ENCODE data around the gene IGF1.

Gene IGF1

GRCh38 chr12:102480406-102480805 is at the start of gene IGF1:
Gene IGF1, minus strand, starts transcription at chr12:102480563. Its CDS starts 182 bp downstream, at chr12:102480381.
- no peaks in the 10 kb centered on the region for H3K36me3 ChIP-seq (ENCODE audit: insufficient read depth, low read length)
- no peaks in the 10 kb centered on the region for H3K27me3 ChIP-seq (ENCODE audit: control insufficient read depth in 1 of 2, insufficient read depth in 2 of 2, low read length in 2 of 2)
- no peaks in the 10 kb centered on the region for H3K9me3 ChIP-seq (ENCODE audit: low read length)
- H3K4me1 ChIP-seq (ENCODE audit: insufficient read depth, low read length): peaks cover 15% of the 10 kb centered on the region
- no peak within 1 kb of the TSS for H3K27ac ChIP-seq (ENCODE audit: low read depth, low read length)
- H3K9ac ChIP-seq (ENCODE audit: low read length): no peak within 1 kb of the TSS
- H3K4me3 ChIP-seq (ENCODE audit: low read depth in 1 of 2, low read length in 2 of 2): peak within 1 kb of the TSS; percentile 11 to 53

GRCh38 chr12:102528111-102528510 is 47.7 kb upstream of the IGF1 start:
- H3K27me3 ChIP-seq (ENCODE audit: control insufficient read depth in 1 of 2, insufficient read depth in 2 of 2, low read length in 2 of 2): no peaks in the 10 kb centered on the region
- no peaks in the 10 kb centered on the region for H3K9me3 ChIP-seq (ENCODE audit: low read length)
- H3K27ac ChIP-seq (ENCODE audit: low read depth, low read length): no peak overlapping the region
- H3K9ac ChIP-seq (ENCODE audit: low read length): no peak overlapping the region
- H3K4me3 ChIP-seq (ENCODE audit: low read depth in 1 of 2, low read length in 2 of 2): no peak overlapping the region
- H3K4me1 ChIP-seq (ENCODE audit: insufficient read depth, low read length): no peaks in the 10 kb centered on the region
- H3K36me3 ChIP-seq (ENCODE audit: insufficient read depth, low read length): no peaks in the 10 kb centered on the region

GRCh38 chr12:102527171-102527720 is 46.9 kb upstream of the IGF1 start:
- H3K36me3 ChIP-seq (ENCODE audit: insufficient read depth, low read length): no peaks in the 10 kb centered on the region
- no peak overlapping the region for H3K4me3 ChIP-seq (ENCODE audit: low read depth in 1 of 2, low read length in 2 of 2)
- no peak overlapping the region for H3K9ac ChIP-seq (ENCODE audit: low read length)
- no peaks in the 10 kb centered on the region for H3K27me3 ChIP-seq (ENCODE audit: control insufficient read depth in 1 of 2, insufficient read depth in 2 of 2, low read length in 2 of 2)
- H3K27ac ChIP-seq (ENCODE audit: low read depth, low read length): no peak overlapping the region
- no peaks in the 10 kb centered on the region for H3K9me3 ChIP-seq (ENCODE audit: low read length)
- no peaks in the 10 kb centered on the region for H3K4me1 ChIP-seq (ENCODE audit: insufficient read depth, low read length)

- H3K4me3 ChIP-seq (ENCODE audit: low read depth in 1 of 2, low read length in 2 of 2): no peak overlapping the region
- no peaks in the 10 kb centered on the region for H3K9me3 ChIP-seq (ENCODE audit: low read length)
- H3K27me3 ChIP-seq (ENCODE audit: control insufficient read depth in 1 of 2, insufficient read depth in 2 of 2, low read length in 2 of 2): no peaks in the 10 kb centered on the region
- H3K27ac ChIP-seq (ENCODE audit: low read depth, low read length): no peak overlapping the region
- H3K4me1 ChIP-seq (ENCODE audit: insufficient read depth, low read length): no peaks in the 10 kb centered on the region
- H3K9ac ChIP-seq (ENCODE audit: low read length): no peak overlapping the region
- no peaks in the 10 kb centered on the region for H3K36me3 ChIP-seq (ENCODE audit: insufficient read depth, low read length)
Measured at GRCh38 chr12:102526656-102527055, 46.3 kb upstream of the IGF1 start.

- no peaks in the 10 kb centered on the region for H3K36me3 ChIP-seq (ENCODE audit: insufficient read depth, low read length)
- H3K9ac ChIP-seq (ENCODE audit: low read length): no peak overlapping the region
- H3K9me3 ChIP-seq (ENCODE audit: low read length): no peaks in the 10 kb centered on the region
- H3K4me3 ChIP-seq (ENCODE audit: low read depth in 1 of 2, low read length in 2 of 2): no peak overlapping the region
- no peak overlapping the region for H3K27ac ChIP-seq (ENCODE audit: low read depth, low read length)
- H3K4me1 ChIP-seq (ENCODE audit: insufficient read depth, low read length): no peaks in the 10 kb centered on the region
- H3K27me3 ChIP-seq (ENCODE audit: control insufficient read depth in 1 of 2, insufficient read depth in 2 of 2, low read length in 2 of 2): no peaks in the 10 kb centered on the region
Measured at GRCh38 chr12:102522768-102523167, 42.4 kb upstream of the IGF1 start.

- no peak overlapping the region for H3K27ac ChIP-seq (ENCODE audit: low read depth, low read length)
- H3K4me1 ChIP-seq (ENCODE audit: insufficient read depth, low read length): no peaks in the 10 kb centered on the region
- H3K9ac ChIP-seq (ENCODE audit: low read length): no peak overlapping the region
- no peaks in the 10 kb centered on the region for H3K27me3 ChIP-seq (ENCODE audit: control insufficient read depth in 1 of 2, insufficient read depth in 2 of 2, low read length in 2 of 2)
- no peaks in the 10 kb centered on the region for H3K36me3 ChIP-seq (ENCODE audit: insufficient read depth, low read length)
- H3K9me3 ChIP-seq (ENCODE audit: low read length): no peaks in the 10 kb centered on the region
- H3K4me3 ChIP-seq (ENCODE audit: low read depth in 1 of 2, low read length in 2 of 2): no peak overlapping the region
Measured at GRCh38 chr12:102521662-102522277, 41.4 kb upstream of the IGF1 start.

- Histone ChIP-seq H3K9ac (ENCODE audit: low read length) (no peak overlapping the region), H3K4me1 (ENCODE audit: insufficient read depth, low read length) (no peaks in the 10 kb centered on the region), H3K27me3 (ENCODE audit: control insufficient read depth in 1 of 2, insufficient read depth in 2 of 2, low read length in 2 of 2) (no peaks in the 10 kb centered on the region), H3K9me3 (ENCODE audit: low read length) (no peaks in the 10 kb centered on the region), H3K27ac (ENCODE audit: low read depth, low read length) (no peak overlapping the region), H3K36me3 (ENCODE audit: insufficient read depth, low read length) (no peaks in the 10 kb centered on the region), H3K4me3 (ENCODE audit: low read depth in 1 of 2, low read length in 2 of 2) (no peak overlapping the region)
Measured at GRCh38 chr12:102518871-102519270, 38.5 kb upstream of the IGF1 start.

GRCh38 chr12:102514696-102515095 is 34.3 kb upstream of the IGF1 start:
- no peak overlapping the region for H3K9ac ChIP-seq (ENCODE audit: low read length)
- no peaks in the 10 kb centered on the region for H3K36me3 ChIP-seq (ENCODE audit: insufficient read depth, low read length)
- no peaks in the 10 kb centered on the region for H3K27me3 ChIP-seq (ENCODE audit: control insufficient read depth in 1 of 2, insufficient read depth in 2 of 2, low read length in 2 of 2)
- H3K4me1 ChIP-seq (ENCODE audit: insufficient read depth, low read length): no peaks in the 10 kb centered on the region
- H3K27ac ChIP-seq (ENCODE audit: low read depth, low read length): no peak overlapping the region
- H3K9me3 ChIP-seq (ENCODE audit: low read length): no peaks in the 10 kb centered on the region
- no peak overlapping the region for H3K4me3 ChIP-seq (ENCODE audit: low read depth in 1 of 2, low read length in 2 of 2)

GRCh38 chr12:102513739-102514138 is 33.4 kb upstream of the IGF1 start:
- Histone ChIP-seq H3K9ac (ENCODE audit: low read length) (no peak overlapping the region), H3K4me1 (ENCODE audit: insufficient read depth, low read length) (no peaks in the 10 kb centered on the region), H3K4me3 (ENCODE audit: low read depth in 1 of 2, low read length in 2 of 2) (no peak overlapping the region), H3K36me3 (ENCODE audit: insufficient read depth, low read length) (no peaks in the 10 kb centered on the region), H3K9me3 (ENCODE audit: low read length) (no peaks in the 10 kb centered on the region), H3K27me3 (ENCODE audit: control insufficient read depth in 1 of 2, insufficient read depth in 2 of 2, low read length in 2 of 2) (no peaks in the 10 kb centered on the region), H3K27ac (ENCODE audit: low read depth, low read length) (no peak overlapping the region)

- Histone ChIP-seq H3K36me3 (ENCODE audit: insufficient read depth, low read length) (no peaks in the 10 kb centered on the region), H3K27ac (ENCODE audit: low read depth, low read length) (no peak overlapping the region), H3K9me3 (ENCODE audit: low read length) (no peaks in the 10 kb centered on the region)
Measured at GRCh38 chr12:102513272-102513671, 32.9 kb upstream of the IGF1 start.

GRCh38 chr12:102512523-102512922 is 32.2 kb upstream of the IGF1 start:
- Histone ChIP-seq H3K9ac (ENCODE audit: low read length) (no peak overlapping the region), H3K4me3 (ENCODE audit: low read depth in 1 of 2, low read length in 2 of 2) (no peak overlapping the region), H3K36me3 (ENCODE audit: insufficient read depth, low read length) (no peaks in the 10 kb centered on the region), H3K9me3 (ENCODE audit: low read length) (no peaks in the 10 kb centered on the region), H3K27me3 (ENCODE audit: control insufficient read depth in 1 of 2, insufficient read depth in 2 of 2, low read length in 2 of 2) (no peaks in the 10 kb centered on the region), H3K27ac (ENCODE audit: low read depth, low read length) (no peak overlapping the region), H3K4me1 (ENCODE audit: insufficient read depth, low read length) (no peaks in the 10 kb centered on the region)

More at GRCh38 chr12:102513272-102513671, 32.9 kb upstream of the IGF1 start:
- H3K4me1 ChIP-seq (ENCODE audit: insufficient read depth, low read length): no peaks in the 10 kb centered on the region
- H3K9ac ChIP-seq (ENCODE audit: low read length): no peak overlapping the region
- no peaks in the 10 kb centered on the region for H3K27me3 ChIP-seq (ENCODE audit: control insufficient read depth in 1 of 2, insufficient read depth in 2 of 2, low read length in 2 of 2)
- H3K4me3 ChIP-seq (ENCODE audit: low read depth in 1 of 2, low read length in 2 of 2): no peak overlapping the region

GRCh38 chr12:102511575-102511974 is 31.2 kb upstream of the IGF1 start:
- Histone ChIP-seq H3K36me3 (ENCODE audit: insufficient read depth, low read length) (no peaks in the 10 kb centered on the region), H3K9me3 (ENCODE audit: low read length) (no peaks in the 10 kb centered on the region), H3K9ac (ENCODE audit: low read length) (no peak overlapping the region), H3K27ac (ENCODE audit: low read depth, low read length) (no peak overlapping the region), H3K27me3 (ENCODE audit: control insufficient read depth in 1 of 2, insufficient read depth in 2 of 2, low read length in 2 of 2) (no peaks in the 10 kb centered on the region), H3K4me3 (ENCODE audit: low read depth in 1 of 2, low read length in 2 of 2) (no peak overlapping the region), H3K4me1 (ENCODE audit: insufficient read depth, low read length) (no peaks in the 10 kb centered on the region)

Measured in muscle layer of colon (tissue), 2 donors.